Right lung (tissue), 5 donors: ENCODE results near the gene VSIR. TPM values are rescaled to one million over a fixed set of nuclear protein-coding genes. Genes with fewer than 3 reads are reported as not detected.

Source experiments
- DNase-seq, 2 donors: peaks; one replicate each; pipeline ENCODE4 v3.0.0-alpha.2; 2013
- polyA plus RNA-seq, 5 donors: library from polyadenylated mRNA; unstranded; fragments of 120-200 nt; gene quantifications; one replicate each; pipeline versions ENCODE4 v1.2.1 to v1.2.3, GENCODE V29; 2013; ENCODE audit warnings: inconsistent platforms in 1 of 5, low replicate concordance in 1 of 5; ENCODE audit not compliant: insufficient read length in 5 of 5, insufficient read depth in 1 of 5

VSIR gene
- polyA plus RNA-seq, 5 donors, result 26.9 to 48.7 (median 32.4) TPM

DNA sequence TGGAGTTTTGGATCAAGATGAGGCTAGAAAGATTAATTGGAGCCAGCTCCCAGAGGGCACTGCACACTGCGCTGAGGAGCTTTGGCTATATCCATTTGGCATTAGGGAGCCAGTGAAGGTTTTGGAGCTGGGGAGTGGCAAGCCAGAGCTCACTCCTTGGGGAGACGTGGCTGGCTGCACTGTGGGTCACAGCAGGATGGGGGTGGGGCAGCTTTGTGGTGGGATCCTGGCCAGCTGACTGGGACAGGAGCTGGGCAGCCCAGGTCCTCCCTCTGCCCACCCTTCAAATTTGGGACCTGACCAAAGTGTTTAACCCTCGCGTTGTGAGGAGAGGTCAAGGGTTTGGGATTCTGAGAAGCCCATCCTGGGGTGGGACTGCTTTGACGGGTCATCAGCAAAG, 58.7 kb downstream of the VSIR start:
- no peak for DNase-seq

DNA sequence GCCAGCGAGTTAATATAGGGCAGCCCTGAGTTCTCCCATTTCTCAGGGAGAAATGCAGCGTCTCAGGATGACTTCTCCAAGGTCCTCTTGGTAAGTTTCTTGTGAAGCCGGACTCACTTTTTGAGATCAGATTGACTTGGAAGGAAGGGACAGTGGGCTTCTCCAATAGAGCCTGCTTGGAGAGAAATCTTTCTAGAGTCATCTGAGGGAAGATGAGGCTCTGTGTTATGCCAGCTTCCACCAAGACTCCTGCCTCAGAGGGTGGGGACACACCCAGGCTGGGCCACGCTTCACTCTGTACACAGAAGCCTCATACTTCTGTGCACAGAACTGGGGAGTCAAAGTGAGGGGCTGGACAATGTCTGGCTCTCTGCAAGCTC, 59.3 kb downstream of the VSIR start:
- no peak for DNase-seq

DNA sequence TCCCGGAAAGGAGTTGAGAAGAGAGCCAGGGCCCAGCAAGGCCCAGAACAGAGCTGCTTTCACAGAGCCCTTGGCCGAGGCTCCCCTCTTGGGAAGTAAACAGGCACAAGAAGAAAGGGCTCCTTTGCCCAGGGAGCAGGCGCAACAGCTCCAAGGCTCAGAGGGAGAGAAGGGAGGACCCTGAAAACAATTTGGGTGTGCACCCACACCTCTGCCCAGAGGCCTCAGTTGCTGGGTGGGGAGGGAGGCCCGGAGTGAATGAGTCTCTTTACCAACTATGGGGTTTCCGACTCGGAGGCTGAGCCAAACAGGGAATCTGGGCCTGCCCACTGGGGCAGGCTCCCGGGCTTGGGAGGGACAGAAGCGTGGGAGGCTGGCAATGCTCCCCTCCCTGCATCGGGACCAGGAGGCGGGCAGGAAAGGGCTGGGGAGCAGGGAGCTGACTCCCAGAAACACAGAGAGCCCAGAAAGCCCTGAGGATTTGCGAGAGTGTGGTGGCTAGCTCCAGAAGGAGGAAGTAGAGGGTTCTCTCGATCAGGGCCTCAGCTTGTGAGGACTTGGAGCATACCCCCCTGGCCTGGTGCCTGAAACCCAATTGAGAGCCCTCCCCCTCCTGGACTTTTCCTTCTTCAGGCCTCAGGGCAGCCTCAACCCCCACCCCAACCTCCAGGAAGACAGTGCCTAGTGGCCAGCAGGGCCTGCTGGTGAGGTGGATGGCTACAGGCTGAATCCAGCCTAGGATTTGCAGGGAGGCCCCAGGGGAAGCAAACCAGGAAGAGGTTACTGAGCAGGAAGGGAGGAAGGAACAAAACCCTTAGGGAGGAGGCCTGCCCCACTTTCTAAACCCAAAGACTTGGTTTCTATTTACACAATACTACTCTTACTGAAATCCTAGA, 59.9 kb downstream of the VSIR start:
- DNase-seq, result peak; percentile 51 to 53

DNA sequence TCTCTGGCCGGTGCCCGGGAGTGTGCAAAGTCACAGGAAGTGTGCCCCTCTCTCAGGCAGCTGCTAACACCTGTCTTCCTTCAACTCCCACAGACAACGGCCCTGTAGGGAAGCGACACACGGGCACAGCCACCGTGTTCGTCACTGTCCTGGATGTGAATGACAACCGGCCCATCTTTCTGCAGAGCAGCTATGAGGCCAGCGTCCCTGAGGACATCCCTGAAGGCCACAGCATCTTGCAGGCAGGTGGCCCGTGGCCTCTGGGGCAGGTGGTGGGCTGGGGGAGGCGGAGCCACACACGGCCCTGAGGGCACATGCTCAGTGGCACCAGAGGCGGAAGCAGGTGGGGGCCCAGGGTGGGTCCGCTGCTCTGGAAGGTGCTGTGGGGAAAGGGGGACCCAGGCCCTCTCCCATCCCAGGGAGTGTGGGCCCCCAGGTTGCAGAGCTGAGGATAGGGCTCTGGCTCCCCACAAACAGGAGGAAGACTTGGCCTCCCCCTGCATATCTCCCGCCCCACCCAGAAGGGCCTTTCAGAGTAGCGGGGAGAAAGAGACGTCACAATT, 60.7 kb downstream of the VSIR start:
- no peak for DNase-seq

DNA sequence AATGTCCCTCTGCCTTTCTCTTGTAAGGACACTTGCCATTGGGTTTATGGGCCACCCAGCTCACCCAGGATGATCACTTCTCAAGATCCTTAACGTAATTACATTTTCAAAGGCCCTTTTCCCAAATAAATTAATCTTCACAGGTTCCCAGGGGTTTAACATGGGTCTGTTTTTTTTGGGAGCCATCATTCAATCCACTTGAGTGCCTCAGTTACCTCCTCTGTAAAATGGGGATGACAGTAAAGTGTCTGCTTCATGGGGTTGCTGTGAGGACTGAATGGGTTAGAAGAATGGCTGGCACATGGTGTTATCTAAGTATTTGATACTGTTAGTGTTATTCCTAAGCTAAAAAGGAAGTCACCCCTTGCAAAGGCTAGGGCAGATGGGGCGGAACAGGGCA, 61.1 kb downstream of the VSIR start:
- DNase-seq, result no peak

DNA sequence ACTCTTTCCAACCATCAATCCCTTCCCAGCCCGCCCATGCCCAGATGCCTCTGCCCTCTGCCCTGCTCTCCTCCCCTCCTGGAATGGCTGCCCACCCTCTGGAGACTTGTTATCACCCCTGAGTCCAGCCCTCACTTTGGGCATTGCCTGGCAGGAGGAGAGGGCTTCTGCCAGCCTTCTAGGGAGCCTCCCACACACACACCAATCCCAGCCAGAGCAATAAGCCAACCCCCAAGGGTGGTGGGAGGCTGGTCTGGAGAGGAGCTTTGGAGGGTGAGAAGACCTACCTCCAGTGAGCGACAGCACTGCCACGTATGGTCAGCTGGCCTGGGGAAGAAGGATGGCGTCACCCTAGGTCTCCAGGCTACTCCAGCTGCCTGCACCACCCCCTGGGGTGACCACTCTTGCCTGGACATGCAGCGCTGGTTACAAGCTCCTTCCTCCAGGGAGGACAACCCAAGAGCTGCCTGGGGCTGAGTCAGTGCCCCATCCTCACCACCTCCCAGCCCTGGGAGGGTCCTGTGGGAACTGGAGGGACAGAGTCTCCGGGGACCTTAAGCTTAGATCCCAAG, 62.2 kb downstream of the VSIR start:
- DNase-seq, result no peak

DNA sequence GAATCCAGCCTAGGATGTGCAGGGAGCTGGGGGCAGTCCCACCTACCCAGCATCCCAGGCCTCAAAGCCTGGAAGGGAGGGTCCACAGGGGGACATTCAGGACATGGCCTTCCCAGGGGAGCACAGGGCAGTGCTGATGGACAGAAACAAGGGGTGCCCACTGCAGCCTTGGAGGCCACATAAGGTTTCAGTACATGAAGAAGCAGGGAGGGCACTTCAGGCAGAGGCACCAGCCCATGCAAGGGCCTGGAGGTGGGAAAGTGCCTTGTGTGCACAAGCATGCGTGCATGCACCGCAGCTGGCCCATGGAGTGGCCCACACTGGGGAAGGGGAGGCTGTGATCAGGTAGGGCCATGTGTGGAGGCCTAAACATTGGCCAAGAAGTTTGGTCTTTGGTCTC, 62.8 kb downstream of the VSIR start:
- no peak for DNase-seq

DNA sequence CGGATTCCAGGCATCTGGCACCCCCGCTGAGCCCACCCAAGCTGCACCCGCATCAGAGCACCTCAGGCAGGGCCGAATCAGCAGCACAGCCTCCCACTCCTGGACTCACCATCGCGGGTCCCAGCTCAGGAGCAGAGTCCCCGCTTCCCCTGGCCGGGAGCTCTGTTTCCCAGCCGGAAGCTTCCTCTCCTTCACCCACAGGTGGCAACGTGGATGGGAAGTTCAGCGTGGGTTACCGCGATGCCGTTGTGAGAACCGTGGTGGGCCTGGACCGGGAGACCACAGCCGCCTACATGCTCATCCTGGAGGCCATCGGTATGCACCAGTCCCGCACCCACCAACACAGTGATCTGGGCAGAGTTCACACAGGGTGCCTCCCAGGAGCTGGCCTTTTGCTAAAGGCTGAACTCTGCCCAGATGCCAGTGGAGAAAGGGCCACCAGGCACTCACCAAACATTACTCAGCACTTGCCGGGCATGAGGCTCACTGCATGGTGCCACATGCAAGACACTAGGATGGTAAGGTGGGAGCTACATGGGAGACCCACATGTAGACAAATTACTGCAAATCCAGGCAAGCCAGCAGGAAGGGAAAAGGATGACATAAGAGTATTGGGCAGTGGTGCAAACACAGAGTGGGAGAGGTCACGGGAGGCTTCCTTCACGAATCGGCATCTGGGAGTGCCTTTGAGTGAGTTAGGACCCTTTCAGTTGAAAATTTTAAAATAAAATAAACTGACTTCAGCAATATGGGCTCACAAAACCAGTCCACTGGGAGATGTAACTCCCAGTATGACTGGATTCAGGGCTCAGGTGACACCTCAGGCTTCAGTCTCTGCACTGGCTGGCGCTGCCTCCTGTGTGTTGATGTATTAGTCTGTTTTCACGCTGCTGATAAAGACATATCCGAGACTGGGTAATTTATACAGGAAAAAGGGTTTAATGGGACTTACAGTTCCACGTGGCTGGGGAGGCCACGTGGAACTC, 64.1 kb downstream of the VSIR start:
- DNase-seq, result no peak

DNA sequence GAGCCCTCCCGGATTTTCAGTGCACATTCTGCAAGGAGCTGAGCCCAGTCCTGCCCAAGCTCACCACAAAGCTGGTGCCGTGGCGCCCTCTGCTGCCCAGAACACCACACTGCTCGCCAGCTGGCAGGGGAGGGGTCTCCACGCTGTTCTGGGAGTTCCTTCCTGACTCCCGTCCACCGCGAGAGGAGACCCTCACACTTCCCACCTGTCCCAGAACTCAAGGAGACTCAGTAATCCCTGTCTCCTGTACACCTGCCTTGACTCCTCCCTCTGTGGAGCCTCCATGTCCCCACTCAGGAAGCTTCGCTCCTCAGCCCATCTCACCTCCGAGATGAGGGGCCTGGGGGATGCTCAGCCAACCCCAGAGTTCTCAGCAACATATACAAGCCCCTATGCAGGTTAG, 65.0 kb downstream of the VSIR start:
- no peak for DNase-seq

DNA sequence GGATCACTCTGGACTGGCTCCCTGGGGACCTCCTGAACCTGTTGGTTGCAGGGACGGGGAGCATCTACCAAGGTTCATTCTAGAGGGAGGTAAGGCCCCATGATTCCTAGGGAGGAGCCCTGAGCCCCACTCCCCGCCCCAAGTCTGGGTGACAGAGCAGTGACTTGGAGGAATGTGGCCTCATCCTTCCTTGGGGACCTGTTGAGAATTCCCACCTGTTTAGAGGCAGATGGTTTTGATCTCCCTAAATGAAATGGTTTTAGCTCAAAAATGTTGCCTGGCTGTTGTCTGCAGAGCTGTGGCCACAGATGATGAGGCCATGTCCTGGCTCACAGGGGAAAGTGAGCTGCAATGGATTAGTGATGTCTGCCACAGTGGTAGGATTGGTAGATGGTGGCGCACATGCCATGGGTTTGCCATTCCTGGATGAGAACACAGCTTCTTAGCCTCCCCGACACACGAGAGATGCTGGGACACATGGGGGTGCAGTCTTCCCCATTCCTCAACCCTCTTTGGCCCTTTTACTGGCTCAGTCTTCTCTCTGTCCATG, 66.0 kb downstream of the VSIR start:
- no peak for DNase-seq

DNA sequence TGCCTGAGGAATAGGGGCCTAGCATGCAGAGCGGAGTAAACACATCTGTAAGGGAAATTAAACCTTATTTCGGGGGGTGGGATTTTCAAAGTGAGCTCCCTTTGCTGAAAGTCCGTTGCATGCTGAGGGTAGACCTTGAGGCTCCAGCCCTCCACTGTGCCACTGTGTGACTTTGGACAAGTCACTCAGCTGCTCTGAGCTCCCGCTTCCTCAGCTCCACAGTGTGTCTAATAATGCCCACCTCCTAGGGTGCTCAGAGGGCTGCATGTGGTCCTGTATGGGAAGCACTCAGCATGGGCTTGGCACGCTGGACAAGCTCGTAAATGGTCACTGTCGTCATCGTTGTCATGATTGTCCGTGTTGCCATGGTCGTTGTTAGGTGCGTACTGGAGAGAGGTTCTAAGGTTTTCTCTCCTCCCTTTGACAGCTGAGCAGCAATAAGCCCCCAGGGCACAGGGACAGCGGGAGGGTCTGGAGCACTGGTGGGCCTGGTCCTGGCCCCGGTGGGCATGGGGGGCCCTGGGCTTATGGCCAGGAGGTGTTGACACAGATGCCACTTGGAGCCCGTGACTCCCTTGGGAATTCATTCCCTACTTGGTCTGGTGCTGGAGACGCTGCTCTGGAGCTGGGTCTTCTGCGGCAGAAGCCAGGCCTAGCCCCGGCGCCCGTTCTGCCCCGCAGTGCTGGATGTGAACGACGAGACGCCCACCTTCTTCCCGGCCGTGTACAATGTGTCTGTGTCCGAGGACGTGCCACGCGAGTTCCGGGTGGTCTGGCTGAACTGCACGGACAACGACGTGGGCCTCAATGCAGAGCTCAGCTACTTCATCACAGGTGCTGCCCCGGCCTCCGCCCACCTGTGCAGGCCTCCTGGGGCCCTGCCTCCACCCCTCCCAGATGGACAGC, 66.9 kb downstream of the VSIR start:
- no peak for DNase-seq

DNA sequence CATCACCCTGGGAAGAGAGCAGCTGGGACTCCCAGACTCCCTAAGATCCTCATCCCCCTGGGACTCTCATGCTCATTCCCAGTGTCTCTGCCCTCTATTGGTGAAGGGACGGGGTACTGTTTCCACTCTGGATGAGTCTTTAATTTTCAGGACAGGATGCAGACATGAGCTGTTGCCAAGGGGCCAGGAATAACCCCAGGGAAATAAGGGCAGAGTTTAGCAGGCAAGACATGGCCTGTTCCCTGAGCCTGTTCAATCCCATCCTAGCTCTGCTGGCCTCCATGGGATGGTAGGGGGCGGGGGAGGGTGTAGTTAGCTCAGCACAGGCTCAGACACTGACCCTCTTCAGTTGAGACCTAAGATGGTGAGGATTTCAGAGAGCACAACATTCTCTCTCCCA, 67.7 kb downstream of the VSIR start:
- no peak for DNase-seq

DNA sequence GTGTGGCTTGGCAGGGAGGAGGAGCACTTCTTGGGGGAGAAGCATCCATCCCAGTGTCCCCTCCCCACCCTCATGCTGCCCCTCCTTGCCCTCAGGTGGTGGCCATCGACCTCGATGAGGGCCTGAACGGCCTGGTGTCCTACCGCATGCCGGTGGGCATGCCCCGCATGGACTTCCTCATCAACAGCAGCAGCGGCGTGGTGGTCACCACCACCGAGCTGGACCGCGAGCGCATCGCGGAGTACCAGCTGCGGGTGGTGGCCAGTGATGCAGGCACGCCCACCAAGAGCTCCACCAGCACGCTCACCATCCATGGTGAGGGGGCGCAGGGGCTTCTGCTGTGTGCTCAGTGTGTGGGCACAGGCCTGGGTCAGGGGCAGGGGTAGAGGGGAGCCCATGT, 68.5 kb downstream of the VSIR start:
- no peak for DNase-seq

DNA sequence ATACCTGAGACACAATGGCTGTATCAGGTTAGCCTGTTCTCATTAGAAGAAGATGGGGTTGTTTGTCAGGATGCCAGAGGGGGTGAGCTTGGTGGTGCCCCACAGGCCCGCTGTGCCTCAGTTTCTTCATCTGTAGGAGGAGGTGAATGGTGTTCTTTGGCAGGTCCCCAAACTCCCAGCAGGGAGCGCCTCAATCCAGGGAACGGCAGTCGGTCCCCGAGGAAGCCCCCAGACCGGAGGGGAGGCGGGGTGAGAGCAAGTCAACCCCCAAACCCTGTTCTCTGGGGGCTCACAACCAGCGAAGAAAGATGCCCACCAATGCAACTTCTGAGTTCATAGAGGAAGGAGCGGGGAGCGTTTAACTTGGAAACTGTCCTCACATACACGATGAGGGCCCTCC, 69.7 kb downstream of the VSIR start:
- DNase-seq, result no peak

DNA sequence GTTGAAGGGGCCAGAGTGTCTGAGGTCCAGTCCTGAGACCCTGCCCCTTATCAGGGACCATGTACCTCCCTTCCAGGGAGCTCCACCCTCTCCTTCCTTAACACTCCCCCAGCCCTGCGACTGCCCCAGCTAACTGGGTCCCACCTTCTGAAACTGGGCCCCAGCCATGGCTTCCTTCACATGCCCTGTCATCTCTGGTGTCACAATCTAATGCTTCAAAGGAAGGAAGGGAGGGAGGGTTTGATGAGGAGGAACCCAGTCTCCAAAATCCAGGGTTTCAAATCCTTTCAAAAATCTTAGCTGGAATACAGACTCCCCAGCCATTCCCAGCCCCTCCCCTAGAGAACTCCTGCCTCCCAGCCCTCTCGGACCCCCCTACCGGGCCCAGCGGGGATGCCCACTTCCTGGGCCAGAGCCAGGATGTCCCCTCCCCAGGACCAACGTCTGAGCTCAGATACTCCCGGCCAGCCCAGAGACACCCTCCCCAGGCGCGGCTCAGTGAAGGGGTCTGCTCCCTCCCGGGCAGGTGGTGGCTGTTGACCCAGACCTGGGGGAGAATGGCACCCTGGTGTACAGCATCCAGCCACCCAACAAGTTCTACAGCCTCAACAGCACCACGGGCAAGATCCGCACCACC, 71.7 kb downstream of the VSIR start:
- DNase-seq, result no peak

DNA sequence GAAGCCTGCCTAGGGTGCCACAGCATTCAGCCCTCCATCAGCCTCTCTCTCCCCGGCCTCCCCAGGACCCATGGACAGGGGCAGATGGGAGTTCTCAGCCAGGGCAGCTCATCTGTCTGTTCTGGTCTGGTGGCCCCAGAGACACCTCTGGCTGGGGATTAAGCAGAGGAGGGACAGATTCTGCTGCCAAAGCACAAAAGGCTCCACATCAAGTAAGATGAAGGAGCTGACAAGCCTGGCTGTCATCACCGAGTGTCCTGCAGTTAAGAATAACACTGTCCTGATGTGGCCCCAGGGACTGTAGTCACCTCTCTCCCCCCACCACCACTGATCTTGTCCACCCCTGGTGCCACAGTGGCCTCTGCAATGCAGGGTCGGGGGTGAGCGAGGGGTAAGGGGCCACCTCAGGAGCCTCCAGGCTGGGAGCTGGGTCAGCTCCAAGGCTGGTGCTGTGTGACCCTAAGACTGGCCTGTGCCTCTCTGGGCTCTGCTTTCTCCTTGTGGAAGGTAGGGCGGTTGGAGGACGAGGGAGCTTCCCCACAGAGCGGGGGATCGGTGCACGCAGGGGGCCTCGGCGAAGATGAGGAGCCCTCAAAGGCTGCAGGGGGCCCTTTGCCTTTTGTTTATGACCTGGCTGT, 72.5 kb downstream of the VSIR start:
- DNase-seq, result no peak

DNA sequence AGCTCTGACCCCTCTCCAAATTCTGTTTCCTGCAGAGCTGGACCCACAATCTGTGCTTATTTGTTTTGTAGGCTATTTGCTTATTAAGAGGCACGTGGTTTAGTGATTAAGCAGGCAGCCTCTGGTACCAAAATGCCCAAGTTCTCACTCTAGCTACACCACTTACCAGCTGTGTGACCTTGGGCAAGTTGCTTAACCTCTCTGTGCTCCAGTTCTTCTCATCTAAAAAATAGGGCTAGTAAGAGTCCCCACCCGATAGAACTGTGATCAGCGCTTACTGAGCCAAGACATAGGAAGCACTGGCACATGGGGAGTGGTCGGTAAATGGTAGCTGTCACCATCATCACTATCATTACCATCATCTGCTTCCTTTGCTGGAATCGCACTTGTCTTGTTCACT, 74.6 kb downstream of the VSIR start:
- no peak for DNase-seq

DNA sequence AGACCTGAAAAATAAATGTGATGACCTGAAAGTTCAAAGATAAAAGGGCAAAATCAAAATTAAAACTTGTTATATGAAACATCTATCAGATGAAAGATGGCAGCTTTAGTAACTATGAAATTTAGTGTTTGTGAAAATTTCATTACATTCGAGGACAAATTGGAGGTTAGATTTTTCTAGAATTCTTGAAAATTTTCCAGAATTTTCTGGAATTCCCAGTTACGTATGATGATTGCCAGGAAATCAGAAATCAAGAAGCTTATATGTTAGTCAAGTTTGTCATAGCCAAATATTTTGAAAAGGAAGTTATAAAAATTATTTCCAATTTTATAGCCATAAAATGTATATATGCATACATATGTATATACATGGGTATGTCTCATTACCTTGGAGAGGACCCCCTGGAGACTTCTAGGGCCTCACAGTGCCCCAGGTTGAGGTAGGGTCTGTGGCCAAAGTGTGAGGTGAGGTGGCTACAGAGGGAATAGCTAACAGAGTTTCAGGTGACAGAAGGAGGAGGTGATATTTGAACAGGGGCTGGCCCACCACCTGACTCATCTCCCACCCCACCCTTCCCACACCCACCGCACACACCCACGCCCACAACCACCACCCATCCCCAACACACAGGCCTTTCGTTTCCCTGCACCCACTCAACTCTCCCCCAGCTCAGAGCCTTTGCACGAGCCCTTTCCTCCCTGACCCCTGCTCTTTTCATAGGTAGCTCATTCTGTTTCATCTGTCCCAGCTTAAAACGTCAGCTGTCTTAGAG, 75.2 kb downstream of the VSIR start:
- no peak for DNase-seq
